Limb (tissue), 2 donors: Measurements from ENCODE around the gene APCDD1L.
"Not testable (repeated sequence)": the region's sequence is repeated elsewhere in the genome, so short reads cannot be mapped to it uniquely, and the experiment has no call there.

ENCODE experiments used
- DNase-seq, 2 donors: peaks; one replicate each; pipeline ENCODE4 v3.0.0-alpha.2; 2016; ENCODE audit errors: extremely low spot score in 2 of 2

Gene APCDD1L

GRCh38 chr20:58418949-58419748 is 96.0 kb downstream of the APCDD1L start:
- DNase-seq: no peak

GRCh38 chr20:58417438-58417837 is 97.8 kb downstream of the APCDD1L start:
- DNase-seq: no peak

- no peak for DNase-seq
These were observed 98.4 kb downstream of the APCDD1L start for GRCh38 chr20:58416835-58417234.

- DNase-seq: no peak
These were observed 99.1 kb downstream of the APCDD1L start for GRCh38 chr20:58416057-58416456.

- DNase-seq: not testable (repeated sequence)
These were observed 100.4 kb downstream of the APCDD1L start for GRCh38 chr20:58414786-58415185.

GRCh38 chr20:58414216-58414615 is 101.0 kb downstream of the APCDD1L start:
- not testable (repeated sequence) for DNase-seq
